ENCODE measurements around the gene PARP6.

DNA sequence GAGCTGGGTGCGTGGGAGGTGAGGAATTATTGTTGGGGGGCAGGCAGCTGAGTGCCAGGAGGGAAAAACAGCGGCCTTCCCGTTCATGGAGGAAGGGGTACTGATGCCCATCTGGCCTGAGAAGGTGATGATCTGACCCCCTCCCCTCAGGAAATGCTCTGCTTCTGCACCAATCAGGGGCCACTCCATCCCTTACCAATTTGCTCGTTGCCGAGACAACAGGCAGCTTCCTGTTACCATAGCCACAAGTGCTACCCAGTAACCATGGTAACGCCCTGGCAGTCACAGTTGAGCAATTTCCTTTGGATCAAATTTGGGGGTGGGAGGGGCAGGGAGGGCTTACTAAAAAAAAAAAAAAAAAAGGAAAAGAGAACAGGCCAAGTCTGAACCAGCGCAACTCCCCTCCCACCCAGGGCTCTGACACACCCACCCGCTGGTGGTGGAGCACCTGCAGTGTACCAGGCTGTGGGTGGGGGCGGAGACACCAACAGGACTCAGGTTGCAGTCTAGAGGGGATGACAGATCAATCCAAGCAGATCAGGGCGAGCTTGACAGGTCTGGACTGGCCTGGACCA lies 33.9 kb upstream of the PARP6 start:
- TF ChIP-seq GATA2 (IDR thresholded peaks at IDR 0.05; ENCODE audit: low read depth, low read length) (no peak), GATA3 (IDR thresholded peaks at IDR 0.05; ENCODE audit: low read depth, low read length) (no peak)
